ENCODE results near the gene NKAIN2. TPM values are rescaled to one million over a fixed set of nuclear protein-coding genes. Genes with fewer than 3 reads are reported as not detected.
A peak's percentile ranks its signal among the peaks of the same experiment; 100 is the strongest.

Gene NKAIN2
- total RNA-seq, 2 donors from 2014 or later, result 2.4 to 2.7 TPM

DNA sequence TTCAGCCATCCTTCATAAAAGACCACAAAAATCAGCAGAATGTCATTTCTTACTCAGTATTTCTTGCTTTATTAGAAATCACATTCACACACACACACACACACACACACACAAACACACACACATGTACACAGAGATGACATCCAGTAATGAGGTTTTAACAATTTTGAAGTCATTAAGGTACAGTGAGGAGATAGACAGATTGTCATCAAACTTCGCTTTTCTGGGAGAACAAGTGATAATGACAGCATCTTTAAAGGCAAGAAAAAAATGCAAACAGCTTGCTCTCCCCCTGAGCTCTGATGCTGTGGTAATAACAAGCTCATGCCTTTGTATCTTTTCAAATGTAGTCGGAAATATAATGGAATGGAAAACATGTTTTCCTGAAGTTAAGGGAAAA is 974.2 kb downstream of the NKAIN2 start:
- no peak for ATAC-seq
- DNase-seq, result no peak
- intact Hi-C loops (cut with DNase I), result no loop called here

DNA sequence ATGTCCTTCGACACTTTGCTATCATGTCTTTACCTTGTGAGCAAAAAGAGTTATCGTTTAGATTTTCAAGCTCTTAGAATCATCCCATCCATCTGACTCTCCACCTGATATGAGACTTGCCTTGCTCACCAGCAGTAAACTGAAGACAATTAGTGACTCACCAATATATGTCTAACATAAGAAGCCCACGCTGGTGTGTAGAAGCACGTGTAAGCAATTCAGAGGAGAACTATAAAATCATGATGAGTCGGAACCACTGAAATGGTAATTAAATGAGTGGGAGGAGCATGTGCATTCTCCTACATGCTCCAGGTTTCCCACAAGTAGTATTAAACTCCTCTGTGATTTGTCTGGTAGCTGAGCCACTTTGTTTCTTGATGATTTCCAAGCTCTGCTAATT is 977.0 kb downstream of the NKAIN2 start:
- ATAC-seq, result no peak
- no peak for DNase-seq
- intact Hi-C loops (cut with DNase I), result no loop called here

DNA sequence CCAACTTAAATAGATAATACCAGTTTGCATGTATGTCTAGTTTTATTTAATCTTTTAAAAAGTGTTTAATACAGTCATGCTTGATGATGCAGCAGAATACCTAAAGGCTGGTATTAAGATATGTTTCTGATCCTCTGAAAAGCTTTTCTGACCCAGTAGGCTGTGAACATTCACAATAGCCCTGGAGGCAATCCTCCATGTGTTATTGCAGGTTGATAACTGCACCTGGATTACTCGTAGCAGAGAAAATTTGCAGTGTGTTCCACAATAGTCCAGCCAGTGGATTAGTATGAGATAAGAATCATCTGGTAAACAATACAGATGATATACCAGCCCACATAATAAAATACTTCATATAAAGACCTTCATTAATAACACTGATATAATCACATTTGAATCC is 979.7 kb downstream of the NKAIN2 start:
- ATAC-seq (no peak), DNase-seq (no peak)
- intact Hi-C loops (cut with DNase I), result no loop called here

DNA sequence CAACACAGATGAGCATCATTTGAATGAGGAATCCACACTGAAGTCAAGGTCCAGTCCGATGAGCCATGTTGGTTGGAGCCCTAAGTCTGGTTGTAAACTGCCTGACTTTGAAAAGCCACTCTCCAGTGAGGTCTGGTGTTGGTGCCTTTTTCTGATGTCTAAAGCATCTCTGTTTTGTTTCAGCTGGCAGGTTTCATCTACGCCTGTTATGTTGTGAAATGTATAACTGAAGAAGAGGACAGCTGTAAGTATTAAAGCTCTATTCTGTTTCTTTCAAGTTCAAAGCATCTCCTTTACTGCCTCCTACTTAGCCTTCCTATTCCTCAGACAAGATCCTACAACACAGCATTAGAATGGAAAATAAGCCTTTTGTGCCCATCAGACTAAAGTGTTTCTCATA is 987.5 kb downstream of the NKAIN2 start:
- intact Hi-C loops (cut with DNase I), result loop anchor here in 1 of 2 donors (10.0 kb wide), 1 partner anchor 1006 kb away; no protein-coding TSS in a partner anchor
- ATAC-seq (no peak), DNase-seq (no peak)

DNA sequence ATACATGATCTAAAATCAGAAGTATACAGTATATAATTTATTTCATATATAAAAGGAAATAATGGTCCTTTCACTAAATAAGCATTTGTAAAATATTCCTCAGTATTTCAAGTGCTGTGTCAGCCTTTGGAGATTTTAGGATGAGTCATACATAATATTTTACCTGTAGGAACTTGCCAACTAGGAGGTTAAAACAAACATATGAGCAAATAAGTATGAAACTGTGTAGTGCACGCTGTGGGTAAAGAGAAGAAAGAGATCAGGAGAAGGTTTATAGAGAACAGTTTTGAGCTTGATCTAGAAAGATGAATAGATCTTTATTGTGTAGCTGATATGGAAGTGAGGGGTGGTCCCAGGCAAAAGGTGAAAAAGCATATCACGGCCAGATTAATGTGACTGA is 988.7 kb downstream of the NKAIN2 start:
- intact Hi-C loops (cut with DNase I), result loop anchor here in 1 of 2 donors (10.0 kb wide), 1 partner anchor 1008 kb away; no protein-coding TSS in a partner anchor
- ATAC-seq (peak in 1 of 2 donors; percentile 33), DNase-seq (no peak)

DNA sequence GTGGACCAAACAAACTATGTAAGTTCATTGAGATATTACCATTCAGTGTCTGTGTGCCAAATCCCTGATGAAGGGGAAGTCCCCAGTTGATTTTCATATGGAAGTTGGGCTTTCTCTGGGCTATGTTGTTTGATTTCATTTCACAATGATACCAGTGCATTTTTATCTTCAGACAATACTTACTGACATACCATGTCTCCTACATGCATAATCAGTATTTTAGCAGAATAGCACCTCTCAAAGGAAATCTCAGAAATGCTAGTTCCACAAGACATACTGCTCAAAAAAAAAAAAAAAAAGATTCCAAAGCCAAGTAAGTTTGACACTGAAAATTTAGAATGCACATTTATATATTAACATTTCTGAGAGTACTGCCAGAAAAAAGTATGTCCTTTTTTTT is 989.7 kb downstream of the NKAIN2 start:
- no peak for DNase-seq
- intact Hi-C loops (cut with DNase I), result loop anchor here in 1 of 2 donors (10.0 kb wide), 1 partner anchor 1009 kb away; no protein-coding TSS in a partner anchor
- no peak for ATAC-seq

DNA sequence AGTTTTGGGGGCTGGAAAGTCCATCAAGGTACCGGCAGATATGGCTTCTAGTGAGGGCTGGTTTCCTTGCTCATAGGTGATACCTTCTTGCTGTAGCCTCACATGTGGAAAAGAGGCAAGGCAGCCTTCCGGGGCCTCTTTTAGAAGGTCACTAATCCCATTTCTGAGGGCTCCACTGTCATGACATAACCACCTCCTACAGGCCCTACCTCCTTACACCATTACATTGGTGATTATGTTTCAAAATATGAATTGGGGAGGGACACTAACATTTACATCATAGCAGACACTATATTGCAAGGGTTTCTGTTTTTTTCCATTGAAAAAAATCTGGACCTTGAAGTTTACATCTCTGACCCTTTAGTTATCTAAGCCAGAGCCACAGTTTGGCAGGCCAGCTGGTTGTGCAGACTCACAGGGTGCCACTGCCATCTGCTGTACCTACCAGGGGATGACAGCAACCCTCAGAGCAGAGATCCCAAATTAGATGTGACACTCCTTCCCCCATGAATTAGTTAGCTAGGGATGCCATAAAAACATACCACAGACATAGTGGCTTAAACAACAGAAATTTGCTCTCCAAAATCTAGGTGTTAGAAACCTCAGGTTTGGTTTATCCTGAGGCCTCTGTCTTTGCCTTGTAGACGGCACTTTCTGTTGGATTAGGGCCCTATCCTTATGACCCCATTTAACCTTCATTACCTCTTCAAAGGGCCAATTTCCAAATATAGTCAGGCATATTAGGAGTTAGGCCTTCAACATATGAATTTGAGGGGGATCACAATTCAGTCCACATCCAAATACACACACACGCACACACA is 992.2 kb downstream of the NKAIN2 start:
- ATAC-seq, result peak; percentile 84 to 88
- DNase-seq, result peak; percentile 31
- intact Hi-C loops (cut with DNase I), result loop anchor here (1.0 to 10.0 kb wide), 3 partner anchors 994 to 1019 kb away; no protein-coding TSS in a partner anchor

DNA sequence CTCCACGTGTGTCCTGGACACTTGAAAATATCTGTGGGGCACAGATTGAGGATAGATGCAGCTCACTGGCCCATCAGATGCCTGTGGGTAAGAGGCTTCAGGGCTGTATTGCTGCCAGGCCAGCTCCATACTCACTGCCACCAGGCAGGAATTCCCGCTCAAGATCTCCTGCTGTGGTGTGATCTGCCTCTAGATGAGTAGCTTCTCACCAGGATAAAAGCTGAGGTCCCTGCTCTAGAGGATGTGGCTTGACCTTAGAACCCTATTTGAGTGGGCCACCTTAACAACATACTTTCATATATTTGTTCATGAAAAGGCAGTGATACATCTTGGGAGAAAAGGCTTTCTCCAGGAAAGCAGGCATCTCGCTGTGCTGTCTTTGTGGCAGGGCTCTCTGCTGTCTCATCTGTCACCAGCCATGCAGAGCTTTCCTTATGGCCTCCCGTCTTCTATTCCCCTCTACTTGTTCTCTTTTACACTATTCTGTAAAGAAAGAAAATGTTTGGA is 992.9 kb downstream of the NKAIN2 start:
- DNase-seq (no peak), ATAC-seq (no peak)
- intact Hi-C loops (cut with DNase I), result loop anchor here (1.0 to 10.0 kb wide), 3 partner anchors 994 to 1019 kb away; no protein-coding TSS in a partner anchor

DNA sequence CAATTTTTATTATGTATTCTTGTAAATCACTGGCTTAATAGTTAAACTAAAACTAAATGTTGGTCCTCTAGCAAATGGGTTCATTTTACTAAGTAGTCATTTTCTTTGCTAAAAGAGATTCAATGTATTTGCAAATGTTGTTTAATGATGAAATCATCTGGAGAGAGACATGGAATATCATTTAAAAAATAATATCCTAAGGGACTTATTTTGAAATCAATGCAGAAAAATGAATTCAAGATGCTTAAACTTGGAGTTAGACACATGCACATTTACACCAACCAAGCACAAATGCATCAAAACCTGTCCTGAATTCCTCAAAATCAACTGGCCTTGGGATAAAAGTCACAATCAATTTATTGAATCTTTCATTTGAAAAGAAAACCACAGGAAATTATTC is 993.6 kb downstream of the NKAIN2 start:
- intact Hi-C loops (cut with DNase I), result loop anchor here (5.0 to 10.0 kb wide), 2 partner anchors 1012 to 1020 kb away; no protein-coding TSS in a partner anchor
- no peak for ATAC-seq

DNA sequence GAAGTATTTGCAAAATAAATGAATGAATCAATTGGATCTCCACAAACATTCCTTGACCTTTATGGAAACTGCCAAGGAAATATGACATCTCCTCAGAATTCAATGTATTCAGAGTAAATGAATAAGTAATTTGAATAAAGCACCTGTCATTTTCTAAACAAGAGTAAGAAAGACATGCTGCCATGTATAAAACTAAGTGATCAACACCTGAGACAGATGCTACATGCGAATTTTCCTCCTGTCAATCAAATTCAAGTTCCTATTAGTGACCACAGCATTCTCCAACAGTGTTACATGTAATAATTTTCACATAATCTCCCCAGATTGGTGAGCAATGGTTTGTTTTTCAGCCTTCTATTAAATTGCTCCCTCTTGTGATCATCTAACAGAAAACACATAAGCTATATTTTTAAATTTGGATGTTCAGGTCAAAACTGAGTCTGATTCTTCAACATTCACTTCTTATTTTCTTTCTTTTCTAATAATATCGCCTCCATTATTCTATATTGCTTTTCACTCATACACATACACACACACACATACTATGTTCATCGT is 995.4 kb downstream of the NKAIN2 start:
- intact Hi-C loops (cut with DNase I), result loop anchor here (5.0 to 10.0 kb wide), 2 partner anchors 1014 to 1022 kb away; no protein-coding TSS in a partner anchor
- DNase-seq (no peak), ATAC-seq (no peak)

More for the DNA sequence above, 993.6 kb downstream of the NKAIN2 start:
- DNase-seq, result no peak

DNA sequence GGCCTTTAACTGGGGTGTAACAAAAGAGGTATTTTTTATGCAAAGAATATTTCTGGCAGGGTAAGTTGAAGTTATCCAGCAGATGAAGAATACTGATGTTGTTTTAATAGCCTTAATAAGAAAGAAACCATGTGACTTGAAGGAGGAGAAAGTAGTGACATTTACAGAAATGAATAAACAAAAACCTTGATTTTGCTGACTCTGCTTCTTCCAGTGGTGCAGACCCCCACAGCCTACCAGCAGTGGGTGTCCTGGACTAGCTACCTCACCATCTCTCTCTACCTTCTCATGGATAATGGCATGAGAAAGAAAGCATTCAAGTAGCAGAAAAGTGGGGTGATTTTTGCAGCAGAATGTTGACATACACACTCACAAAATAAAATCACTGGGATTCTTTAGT is 996.0 kb downstream of the NKAIN2 start:
- intact Hi-C loops (cut with DNase I), result loop anchor here (5.0 to 10.0 kb wide), 2 partner anchors 1015 to 1022 kb away; no protein-coding TSS in a partner anchor
- no peak for DNase-seq
- ATAC-seq, result no peak

DNA sequence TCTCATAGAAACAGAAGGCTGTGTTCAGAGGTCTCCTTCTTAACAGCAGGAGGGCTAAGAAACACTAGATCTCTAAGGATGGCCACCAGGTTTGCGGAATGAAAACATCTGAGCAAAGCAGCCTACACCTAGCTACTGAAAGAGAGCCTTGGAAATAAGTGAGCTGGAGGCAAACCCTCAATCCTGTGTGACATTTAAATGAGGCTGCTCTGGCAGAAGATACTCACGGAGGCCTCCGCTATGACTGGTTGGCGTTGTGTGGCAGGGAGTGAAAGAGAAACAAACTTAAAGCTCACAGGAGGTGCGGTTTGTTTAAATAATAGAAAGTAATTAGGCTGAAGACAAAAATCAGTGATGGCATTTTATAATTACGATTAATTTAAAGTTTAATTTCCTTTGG is 996.6 kb downstream of the NKAIN2 start:
- DNase-seq, result no peak
- intact Hi-C loops (cut with DNase I), result no loop called here
- ATAC-seq, result no peak

DNA sequence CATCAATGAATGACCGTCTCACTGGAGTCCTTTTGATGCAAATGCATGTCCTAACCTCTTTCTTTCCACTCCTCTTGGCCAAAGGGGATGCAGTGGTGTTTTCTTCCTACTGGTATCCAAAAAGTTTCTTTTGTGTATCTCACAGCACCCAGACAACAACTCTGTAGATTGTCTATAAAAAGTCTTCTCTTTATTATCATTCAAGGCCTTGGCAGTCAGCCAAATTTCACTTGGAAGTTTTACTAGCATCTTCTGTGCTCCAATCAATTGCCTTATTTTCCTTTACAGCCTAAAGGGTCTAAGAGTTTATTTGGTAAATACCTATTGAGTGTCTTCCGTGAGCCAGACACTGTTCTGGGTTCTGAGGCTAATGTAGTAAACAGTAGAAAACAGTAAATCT is 1008.4 kb downstream of the NKAIN2 start:
- intact Hi-C loops (cut with DNase I), result no loop called here
- DNase-seq, result no peak
- no peak for ATAC-seq

DNA sequence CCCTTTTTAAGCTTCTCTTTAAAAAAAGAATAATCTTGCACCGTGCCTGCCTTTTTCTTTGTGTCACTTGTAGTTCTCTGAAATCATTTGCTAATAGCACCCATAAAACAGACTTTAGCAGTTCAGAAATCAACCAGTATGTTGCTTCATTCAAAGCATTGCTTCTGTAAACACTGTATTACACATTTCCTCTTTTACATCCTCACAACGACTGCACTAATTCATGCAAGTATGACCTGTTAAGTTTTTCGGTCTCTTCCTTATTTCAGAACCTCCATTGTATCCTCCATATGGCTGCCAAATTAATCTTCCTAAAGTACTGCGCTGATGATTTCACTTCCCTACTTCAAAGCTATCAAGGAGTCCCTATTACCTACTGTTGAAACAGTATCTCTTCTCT is 1015.7 kb downstream of the NKAIN2 start:
- DNase-seq (no peak), ATAC-seq (no peak)
- intact Hi-C loops (cut with DNase I), result no loop called here

DNA sequence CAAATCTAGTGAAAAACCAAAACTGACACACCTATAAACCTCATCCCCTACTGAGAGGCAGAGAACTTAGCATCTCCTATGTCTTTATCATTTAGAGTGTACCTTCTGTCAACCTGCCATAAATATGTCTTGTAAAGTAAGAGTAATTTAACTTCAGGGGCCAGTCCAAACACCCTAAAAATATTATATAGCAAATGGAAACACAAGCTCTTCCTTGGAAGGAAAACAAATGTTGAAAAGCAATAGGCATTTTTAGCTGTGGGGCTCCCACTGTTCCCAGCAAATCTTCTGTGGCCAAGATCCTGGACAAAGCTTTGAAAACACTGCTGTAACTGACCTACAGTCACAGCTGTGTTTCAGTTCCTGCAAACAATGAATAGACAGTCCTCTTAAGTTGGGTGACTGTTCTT is 1018.5 kb downstream of the NKAIN2 start:
- no peak for ATAC-seq
- intact Hi-C loops (cut with DNase I), result no loop called here
- no peak for DNase-seq

DNA sequence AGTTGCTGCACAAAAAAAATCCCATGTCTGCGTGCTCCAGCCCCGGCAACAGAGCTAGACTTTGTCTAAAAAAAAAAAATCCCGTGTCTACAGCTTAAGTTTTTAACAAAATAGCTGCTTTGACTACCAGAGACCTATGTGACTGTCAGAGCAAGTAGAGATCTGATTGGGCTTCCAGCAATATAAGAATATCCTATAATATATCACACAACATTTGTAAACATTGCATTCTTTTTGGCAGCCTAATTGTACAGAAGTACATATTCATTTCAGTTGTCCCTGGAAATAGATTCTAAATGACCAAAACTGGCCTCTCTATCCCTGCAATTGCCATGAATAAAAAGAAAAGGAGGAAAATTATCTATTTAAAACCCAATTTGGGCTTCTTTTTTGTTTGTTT is 1019.1 kb downstream of the NKAIN2 start:
- DNase-seq (no peak), ATAC-seq (no peak)
- intact Hi-C loops (cut with DNase I), result no loop called here

DNA sequence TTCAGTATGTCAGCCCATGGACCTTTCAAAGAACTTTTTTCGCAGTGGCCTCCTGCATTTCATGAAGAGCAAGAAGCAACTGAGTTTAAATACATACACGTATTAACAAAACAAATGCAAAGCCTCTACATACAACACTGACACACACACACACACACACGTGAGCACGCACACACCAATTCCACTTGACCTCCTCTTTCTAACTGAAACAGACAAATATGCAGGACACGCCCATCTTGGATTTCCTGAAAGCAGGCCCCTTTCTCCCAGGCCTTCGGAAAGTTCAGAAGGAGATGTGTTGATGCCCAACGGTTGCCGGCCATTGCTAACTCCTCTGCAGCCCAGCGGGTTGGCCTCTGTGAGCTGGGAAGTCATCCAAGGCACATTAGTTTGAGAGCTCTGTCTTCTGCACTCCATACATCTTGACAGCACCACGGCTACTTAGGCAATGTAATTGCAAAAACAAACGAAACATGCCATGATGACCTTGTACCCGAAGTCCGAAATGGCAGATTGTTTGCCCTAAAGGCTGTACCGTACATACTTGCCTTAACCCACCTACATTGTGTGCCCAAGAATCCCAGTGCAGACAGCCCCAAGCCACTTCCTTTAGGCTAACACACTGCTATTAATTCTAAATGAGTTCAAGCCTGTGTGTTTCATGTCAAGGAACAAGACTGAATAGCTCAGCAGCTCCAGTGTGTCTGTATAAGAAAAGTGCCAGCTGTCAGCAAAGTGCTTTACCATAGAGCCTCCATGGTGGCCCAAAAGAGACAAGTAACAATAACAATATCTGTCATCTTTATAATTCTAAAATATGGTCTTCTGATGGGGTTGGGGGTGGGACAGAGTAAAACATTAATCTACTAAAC is 1019.8 kb downstream of the NKAIN2 start:
- intact Hi-C loops (cut with DNase I), result no loop called here
- ATAC-seq (no peak), DNase-seq (no peak)

DNA sequence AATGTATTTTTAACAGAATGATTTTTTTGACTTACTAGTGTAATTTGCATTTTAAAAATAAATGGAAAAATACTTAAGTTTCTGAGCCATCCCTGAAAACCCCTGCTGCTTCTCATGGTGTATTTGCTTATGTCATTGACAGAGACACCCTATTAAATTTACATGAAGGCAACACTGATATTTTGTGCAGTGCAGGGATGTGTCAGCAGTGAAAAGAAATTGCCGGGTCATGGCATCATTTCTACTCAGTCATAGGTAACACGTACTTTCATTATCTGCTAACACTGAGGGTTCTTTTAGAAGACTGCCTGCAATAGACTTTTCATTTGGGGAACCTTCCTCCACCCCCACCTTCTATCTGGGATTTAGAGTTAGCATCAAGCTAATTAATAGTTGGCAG is 1021.9 kb downstream of the NKAIN2 start:
- DNase-seq, result no peak
- intact Hi-C loops (cut with DNase I), result no loop called here
- no peak for ATAC-seq

DNA sequence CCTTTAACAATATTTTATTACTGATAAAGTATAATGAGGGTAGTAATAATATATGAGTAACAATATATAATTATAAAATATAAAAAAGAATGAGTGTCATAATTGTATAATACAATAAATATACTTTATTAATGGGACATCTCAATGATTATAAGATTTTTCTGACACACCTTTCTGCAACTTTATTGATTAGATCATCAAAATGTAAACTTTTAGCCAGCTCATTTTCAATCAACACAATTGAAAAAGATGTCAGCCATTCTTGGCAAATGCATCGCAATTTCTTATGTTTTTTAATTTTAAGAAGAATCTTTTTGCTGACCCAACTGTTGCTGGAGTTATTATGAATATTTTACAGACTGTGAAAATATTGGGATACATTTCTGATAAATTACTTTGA is 1026.2 kb downstream of the NKAIN2 start:
- intact Hi-C loops (cut with DNase I), result no loop called here
- ATAC-seq (no peak), DNase-seq (no peak)

Data from left cardiac atrium (tissue), 4 donors.